ENCODE results near the gene SSR2. TPM values are rescaled to one million over a fixed set of nuclear protein-coding genes. Genes with fewer than 3 reads are reported as not detected.
A peak's percentile ranks its signal among the peaks of the same experiment; 100 is the strongest.

SSR2 gene
- polyA plus RNA-seq, 1 of the 3 experiments (the other 2 are of a cell fraction), result 1,136 TPM

- 93% methylated on average over 1 of the region's 1 CpG for WGBS (ENCODE audit: low lambda C conversion rate)
- POLR2A ChIA-PET, result interaction anchor here (1.8 kb wide), 1 partner anchor 25 kb away, joined by 3 read pairs; no protein-coding TSS in a partner anchor
- H4K20me1 ChIP-seq (ENCODE audit: insufficient read depth), result no peaks in the 10 kb centered on the region
Observed at GRCh38 chr1:155999964-156000363, 20.8 kb downstream of the SSR2 start.

GRCh38 chr1:155996166-155996565 is 24.6 kb downstream of the SSR2 start:
- Histone ChIP-seq H3K36me3 (replicated peaks in 1 of 2; ENCODE audit: control insufficient read depth in 1 of 2, insufficient read depth in 2 of 2, low read length in 1 of 2) (no peaks in the 10 kb centered on the region), H3K4me2 (no peak overlapping the region), H3K9me2 (no peaks in the 10 kb centered on the region), H3K27me3 (ENCODE audit: insufficient read depth) (no peaks in the 10 kb centered on the region), H3F3A (replicated peaks; ENCODE audit: insufficient read depth) (no peaks in the 10 kb centered on the region), H3K9ac (no peak overlapping the region), H3K4me1 (ENCODE audit: control insufficient read depth in 1 of 2, insufficient read depth in 2 of 2, low read depth in 1 of 2, low read length in 1 of 2) (peaks cover 0 to 2% of the 10 kb centered on the region in 2 experiments; a peak in 1 of 4 replicates), H3K27ac (ENCODE audit: low read depth in 2 of 2, low read length in 1 of 2) (no peak overlapping the region), H3K9me3 (no peaks in the 10 kb centered on the region), H3K79me2 (ENCODE audit: insufficient read depth) (no peaks in the 10 kb centered on the region), H4K20me1 (ENCODE audit: insufficient read depth) (no peaks in the 10 kb centered on the region), H2AFZ (ENCODE audit: low read depth) (peak overlapping the region; percentile 5; the same call in 1 of the 2 replicates), H3K4me3 (ENCODE audit: low read depth in 2 of 2, low read length in 1 of 2) (no peak overlapping the region)
- DNase-seq, result no peak
- CTCF ChIA-PET, result interaction anchor here (1.1 to 2.8 kb wide), 6 partner anchors 12 to 746 kb away, joined by 3 to 9 read pairs (median 4); partner anchors contain the start of gene ARHGEF2
- WGBS (ENCODE audit: low lambda C conversion rate), result 45% methylated on average over 2 of the region's 2 CpGs
- TF ChIP-seq IRF3 (IDR thresholded peaks at IDR 0.05; ENCODE audit: low read depth, low read length) (no peak), MXI1 (IDR thresholded peaks at IDR 0.05; ENCODE audit: low read depth, low read length) (no peak), NRF1 (IDR thresholded peaks at IDR 0.05; ENCODE audit: low read depth, low read length) (no peak), MAX (IDR thresholded peaks at IDR 0.05; ENCODE audit: low read depth) (no peak), ELF1 (IDR thresholded peaks at IDR 0.05) (no peak), CTCF (IDR thresholded peaks at IDR 0.05) (no peak), CHD2 (IDR thresholded peaks at IDR 0.05; ENCODE audit: low read length, partially characterized antibody) (no peak), YY1 (IDR thresholded peaks at IDR 0.05; ENCODE audit: low read depth) (no peak), JUND (IDR thresholded peaks at IDR 0.05) (no peak), POLR2AphosphoS5 (IDR thresholded peaks at IDR 0.05; ENCODE audit: low read depth, low read length) (no peak)
- POLR2A ChIA-PET, result interaction anchor here (0.6 to 0.8 kb wide), 2 partner anchors 51 to 177 kb away, joined by 4 read pairs; no protein-coding TSS in a partner anchor

More at GRCh38 chr1:155999964-156000363, 20.8 kb downstream of the SSR2 start:
- TF ChIP-seq MAX (IDR thresholded peaks at IDR 0.05; ENCODE audit: low read depth) (no peak), IRF3 (IDR thresholded peaks at IDR 0.05; ENCODE audit: low read depth, low read length) (no peak), USF1 (IDR thresholded peaks at IDR 0.05; ENCODE audit: borderline replicate concordance, low read depth) (no peak), MXI1 (IDR thresholded peaks at IDR 0.05; ENCODE audit: low read depth, low read length) (no peak), FOXM1 (IDR thresholded peaks at IDR 0.05; ENCODE audit: low read depth) (no peak), MEF2A (IDR thresholded peaks at IDR 0.05; ENCODE audit: borderline replicate concordance, low read depth) (no peak)
- no peak overlapping the region for H3K9ac ChIP-seq
- H3K36me3 ChIP-seq (replicated peaks in 1 of 2; ENCODE audit: control insufficient read depth in 1 of 2, insufficient read depth in 2 of 2, low read length in 1 of 2), result no peaks in the 10 kb centered on the region
- no peak overlapping the region for H3K27ac ChIP-seq (ENCODE audit: low read depth in 2 of 2, low read length in 1 of 2)
- H3K4me2 ChIP-seq, result no peak overlapping the region
- H3K4me1 ChIP-seq (ENCODE audit: control insufficient read depth in 1 of 2, insufficient read depth in 2 of 2, low read depth in 1 of 2, low read length in 1 of 2), result peaks cover 0 to 8% of the 10 kb centered on the region in 2 experiments; a peak in 1 of 4 replicates
- H3K4me3 ChIP-seq (ENCODE audit: low read depth in 2 of 2, low read length in 1 of 2), result no peak overlapping the region
- no peaks in the 10 kb centered on the region for H3K9me2 ChIP-seq
- H2AFZ ChIP-seq (ENCODE audit: low read depth), result no peak overlapping the region
- H3K27me3 ChIP-seq (ENCODE audit: insufficient read depth), result no peaks in the 10 kb centered on the region
- no peaks in the 10 kb centered on the region for H3K9me3 ChIP-seq
- H3K79me2 ChIP-seq (ENCODE audit: insufficient read depth), result no peaks in the 10 kb centered on the region
- DNase-seq, result no peak
- H3F3A ChIP-seq (replicated peaks; ENCODE audit: insufficient read depth), result peaks cover 2% of the 10 kb centered on the region
- CTCF ChIA-PET, result interaction anchor here (1.7 to 1.8 kb wide), 2 partner anchors 26 to 66 kb away, joined by 4 to 6 read pairs; no protein-coding TSS in a partner anchor
